GM21423 (cell line): ENCODE data around the gene MAPK12.

Source experiments
- ATAC-seq: cut with Tn5 transposase; IDR thresholded peaks from one replicate; pipeline ENCODE4 v1.9.1; 2021; ENCODE audit warnings: mild to moderate bottlenecking, moderate library complexity; ENCODE audit not compliant: unreplicated experiment

The MAPK12 gene

DNA sequence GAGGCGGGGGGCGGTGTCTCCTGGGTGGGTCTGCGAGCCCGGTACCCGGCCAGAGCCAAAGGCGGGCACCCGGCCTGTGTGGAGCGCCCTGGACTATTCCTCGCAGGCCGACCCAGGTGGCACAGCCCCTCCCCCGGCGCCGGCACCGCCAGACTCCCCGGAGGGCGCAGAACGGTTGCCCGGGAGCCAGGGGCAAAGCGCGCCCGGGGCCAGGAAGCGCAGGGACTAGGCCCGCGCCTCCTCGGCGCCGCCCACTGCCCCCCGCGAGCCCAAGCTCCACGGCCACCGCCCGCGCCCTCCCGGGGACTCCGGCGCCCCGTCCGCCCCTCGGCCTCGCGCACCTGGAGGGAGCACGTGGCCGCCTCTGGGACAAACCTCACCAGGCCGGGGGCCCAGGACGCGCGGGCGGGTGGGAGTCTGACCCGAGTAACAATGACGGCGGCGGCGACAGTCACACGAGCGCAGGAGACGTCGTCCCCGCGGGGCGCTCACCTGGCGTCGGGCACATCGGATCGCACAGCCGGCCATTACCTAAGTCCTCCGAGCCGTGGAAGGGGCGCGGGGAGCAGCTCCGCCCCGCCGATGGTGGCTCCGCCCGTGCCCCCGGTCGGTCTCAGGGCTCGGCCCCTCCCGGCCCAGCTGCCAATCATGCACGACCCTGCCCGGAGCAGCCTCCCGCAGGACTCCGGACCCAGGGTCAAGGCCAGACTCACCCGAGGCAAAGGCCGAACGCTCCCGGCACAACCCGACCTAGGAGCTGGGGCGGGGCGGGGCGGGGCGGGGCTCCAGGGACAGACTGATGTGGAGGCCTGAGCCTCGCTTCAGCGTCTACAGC, 38.5 kb upstream of the MAPK12 start:
- no peak for ATAC-seq

DNA sequence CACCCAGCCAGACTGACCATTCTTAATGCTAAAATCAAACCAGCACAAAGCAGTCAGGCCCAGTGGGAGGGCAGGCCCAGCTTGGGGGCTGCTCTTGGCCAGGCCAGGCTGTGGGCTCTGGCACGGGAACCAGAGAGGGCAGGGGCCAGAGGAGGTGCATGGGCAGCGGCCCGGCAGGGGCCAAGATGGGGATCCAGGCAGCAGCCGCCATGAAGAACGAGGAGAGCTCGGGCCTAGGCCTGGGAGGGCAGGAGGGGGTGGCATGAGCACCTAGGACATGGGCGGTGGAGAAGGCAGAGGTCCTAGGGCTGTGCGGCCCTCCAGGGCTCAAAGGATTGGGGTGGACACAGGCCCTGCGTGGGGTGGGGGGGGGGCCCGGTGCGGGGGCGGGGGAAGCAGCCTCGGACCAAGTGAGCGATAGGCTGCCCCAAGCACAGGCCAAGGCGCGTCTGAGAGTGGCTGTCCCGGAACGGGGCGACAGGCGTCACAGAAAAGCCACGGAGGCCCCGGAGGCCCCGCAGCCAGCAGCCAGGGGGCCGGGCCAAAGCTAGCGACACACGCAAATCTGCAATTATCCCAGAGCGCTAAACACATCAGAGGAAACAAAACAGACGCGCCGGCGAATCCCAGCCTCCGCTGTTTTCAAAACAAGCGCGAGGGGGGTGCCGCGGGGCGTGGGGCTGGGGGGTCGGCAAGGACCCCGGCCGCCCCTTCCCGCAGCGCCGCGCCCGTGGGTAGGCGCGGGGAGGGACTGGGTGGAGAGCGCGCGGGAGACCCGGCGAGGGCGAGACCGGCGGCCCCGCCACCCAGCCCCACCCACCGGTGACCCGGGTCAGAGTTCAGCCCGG, 37.7 kb upstream of the MAPK12 start:
- no peak for ATAC-seq

DNA sequence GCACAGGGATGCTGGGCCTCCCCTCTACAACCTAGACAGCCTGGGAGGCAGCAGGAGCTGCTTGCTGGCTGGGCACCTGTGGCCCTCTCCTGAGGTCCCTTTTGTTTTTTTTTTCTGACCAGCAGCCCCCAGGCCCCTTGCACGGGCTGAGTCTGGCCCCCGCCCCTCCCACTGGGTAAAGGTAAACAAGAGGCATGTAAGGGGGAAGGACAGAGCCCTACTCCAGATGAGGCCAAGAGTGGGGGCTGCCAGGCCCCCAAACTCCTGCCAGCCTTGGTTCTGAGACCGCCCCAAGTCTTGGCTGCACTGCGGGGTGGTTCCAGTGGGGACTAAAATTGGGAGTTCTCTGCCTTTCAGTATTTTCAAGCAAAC, 36.8 kb upstream of the MAPK12 start:
- no peak for ATAC-seq

DNA sequence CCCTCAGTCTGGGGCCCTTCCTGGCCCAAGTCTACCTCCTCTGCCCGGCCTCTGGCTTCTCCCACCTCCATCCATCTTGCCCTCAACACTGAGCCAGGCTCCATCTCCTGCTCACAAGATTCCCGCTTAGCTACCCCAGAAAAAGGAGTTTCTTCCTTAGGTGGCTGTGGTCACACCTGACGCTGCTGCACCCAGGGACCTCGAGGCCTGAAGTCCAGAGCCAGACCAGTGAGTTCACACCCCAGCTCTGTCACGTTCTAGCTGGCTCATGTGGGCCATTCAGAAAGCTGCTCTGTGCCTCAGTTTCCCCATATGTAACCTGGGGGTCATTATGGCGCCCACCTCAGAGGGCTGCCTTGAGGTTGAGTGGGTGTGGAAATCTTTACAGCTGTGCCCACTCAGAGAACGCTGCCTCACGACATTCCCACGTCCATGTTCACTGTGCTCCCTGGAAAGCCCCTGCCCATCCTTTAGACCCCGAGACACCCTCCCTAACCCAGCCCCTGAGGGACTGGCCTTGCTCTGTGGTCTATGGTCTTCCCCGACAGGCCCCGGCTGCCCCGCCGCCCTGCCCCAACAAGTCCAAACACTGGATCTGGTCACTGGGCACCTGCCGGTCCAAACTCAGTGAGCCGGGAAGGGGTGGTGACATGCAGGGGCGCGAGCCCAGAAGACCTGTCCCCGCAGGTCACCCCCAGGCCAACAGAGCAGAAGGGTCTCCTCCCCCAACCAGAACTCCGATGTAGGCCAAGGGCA, 36.2 kb upstream of the MAPK12 start:
- ATAC-seq, result no peak

DNA sequence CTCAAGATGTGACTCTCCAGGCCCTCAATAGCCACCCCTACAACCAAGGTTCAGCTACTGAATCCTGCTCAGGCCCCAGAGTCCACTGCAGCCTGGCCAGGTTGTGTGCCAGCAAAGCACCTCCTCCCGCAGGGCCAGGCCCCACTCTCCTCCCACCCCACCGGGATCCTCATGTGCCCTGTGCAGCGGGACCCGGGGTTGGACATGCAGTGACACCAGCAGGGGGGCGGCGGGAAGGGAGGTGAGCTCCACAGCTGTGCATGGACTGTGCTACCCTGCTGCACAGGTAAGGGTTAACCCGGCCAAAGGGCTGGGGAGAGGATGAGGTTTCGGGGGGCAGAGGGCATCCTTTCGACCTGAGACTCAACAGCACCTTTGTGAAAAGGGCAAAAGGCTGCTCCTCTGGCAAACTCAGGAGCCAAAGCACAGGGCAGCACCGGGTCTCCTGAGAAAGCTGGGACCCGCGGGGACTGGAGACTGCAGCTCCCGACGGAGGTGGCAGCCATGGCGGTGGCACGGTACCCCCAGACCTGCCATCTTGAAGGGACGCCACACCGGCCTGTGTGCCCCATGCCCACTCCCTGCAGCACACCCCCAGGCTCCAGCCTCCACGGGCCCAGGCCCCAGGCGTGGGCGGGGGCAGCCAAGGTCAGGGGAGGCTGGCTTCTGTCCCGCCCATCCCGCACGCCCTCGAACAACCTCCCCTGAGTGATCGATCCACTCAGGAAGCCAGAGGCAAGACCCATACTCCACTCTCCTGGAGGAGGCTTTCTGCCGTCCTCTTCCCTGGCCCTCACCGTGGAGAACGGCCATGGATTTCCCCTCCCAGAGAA, 35.4 kb upstream of the MAPK12 start:
- no peak for ATAC-seq

DNA sequence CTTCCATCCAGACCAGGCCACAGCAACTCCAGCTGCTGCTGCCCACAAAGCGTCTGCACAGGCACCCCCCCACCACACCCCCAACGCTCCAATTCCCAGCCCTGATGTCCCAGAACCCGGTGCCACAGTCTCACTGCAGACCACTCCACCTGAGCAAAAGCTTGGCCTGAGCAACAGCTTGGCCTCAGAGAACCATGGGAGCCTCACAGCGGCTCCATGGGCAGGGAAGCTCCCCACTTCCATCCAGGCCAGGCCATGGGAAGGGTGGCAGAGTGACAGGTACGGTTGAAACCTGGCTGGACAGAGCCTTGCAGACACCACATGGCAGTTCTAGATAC, 32.8 kb upstream of the MAPK12 start:
- no peak for ATAC-seq

DNA sequence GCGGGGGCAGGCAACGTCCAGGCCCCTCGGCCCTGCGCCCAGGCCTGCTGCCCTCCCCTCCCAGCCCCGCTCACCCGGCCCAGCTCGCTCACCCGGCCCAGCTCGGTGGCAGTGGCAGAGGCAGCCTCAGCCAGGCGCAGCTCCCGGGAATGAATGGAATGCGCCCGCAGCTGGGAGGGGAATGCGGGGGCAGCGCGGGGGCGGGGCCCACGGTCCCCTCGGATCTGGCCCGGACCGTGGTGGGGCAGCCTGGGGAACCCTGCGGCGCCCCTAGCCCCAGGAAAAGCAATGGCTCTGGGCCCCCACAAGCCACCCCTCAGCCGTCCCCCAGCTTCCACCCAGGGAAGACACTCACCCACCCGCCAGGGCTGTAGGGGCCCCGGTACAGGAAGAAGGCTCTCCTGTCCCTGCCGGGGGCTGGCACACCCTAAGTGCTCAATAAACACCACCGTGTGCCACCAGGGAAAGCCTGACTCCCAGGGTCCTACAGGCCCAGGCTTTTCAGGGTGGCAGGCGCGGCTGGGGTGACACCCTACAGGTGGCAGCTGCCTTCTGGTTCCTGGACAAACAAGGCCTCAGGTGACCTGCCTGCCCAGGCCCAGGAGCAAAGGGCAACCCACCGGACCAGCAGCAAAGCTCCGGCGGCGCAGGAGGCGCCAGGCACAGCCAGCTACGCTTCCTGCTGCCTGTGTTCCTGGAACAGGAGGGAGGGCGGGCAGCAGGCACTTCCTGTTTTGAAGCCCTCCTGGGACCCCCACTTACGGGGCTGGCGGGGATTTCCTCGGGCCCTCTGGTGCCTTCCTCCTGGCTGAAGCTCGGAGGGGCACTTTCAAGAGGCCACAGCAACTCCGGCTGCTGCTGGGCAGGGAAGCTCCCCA, 32.2 kb upstream of the MAPK12 start:
- ATAC-seq, result no peak

DNA sequence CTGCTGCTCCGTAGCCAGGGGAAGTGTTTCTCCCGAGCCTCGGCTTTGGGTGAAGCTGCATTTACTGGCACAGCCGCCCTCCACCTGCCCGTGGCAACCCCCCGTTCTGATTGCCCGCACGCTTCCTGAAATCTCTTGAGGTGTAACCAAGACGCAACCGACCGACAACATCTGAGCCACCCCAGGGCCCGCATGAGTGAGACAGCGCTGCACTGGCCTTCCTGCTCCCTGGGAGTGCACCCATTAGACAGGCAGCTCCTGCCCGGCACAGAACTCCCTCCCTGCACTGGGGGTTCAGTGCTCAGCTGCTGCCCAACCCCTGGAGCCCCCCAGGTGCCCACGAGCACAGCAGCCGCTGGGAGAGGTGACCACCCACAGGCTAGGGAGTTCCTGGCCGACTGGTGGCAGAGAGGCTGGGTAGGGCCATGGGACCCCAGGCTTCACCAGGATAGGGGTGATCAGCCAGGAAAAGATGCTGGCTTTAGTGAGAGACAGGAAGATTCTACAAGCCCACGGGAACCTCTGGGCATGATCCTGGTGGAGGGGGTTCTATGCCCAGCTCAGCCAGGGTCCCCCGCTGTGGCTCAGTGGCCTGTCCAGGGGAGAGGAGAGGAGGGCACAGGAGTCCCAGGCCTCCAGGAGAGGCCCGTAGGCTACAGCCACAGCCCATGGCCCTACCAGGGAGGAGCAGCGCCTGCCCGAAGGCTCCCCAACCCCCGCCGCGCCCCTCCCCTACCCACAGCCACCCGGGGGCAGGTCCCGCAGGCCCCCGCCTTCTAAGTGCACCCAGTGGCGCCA, 31.4 kb upstream of the MAPK12 start:
- ATAC-seq, result no peak

DNA sequence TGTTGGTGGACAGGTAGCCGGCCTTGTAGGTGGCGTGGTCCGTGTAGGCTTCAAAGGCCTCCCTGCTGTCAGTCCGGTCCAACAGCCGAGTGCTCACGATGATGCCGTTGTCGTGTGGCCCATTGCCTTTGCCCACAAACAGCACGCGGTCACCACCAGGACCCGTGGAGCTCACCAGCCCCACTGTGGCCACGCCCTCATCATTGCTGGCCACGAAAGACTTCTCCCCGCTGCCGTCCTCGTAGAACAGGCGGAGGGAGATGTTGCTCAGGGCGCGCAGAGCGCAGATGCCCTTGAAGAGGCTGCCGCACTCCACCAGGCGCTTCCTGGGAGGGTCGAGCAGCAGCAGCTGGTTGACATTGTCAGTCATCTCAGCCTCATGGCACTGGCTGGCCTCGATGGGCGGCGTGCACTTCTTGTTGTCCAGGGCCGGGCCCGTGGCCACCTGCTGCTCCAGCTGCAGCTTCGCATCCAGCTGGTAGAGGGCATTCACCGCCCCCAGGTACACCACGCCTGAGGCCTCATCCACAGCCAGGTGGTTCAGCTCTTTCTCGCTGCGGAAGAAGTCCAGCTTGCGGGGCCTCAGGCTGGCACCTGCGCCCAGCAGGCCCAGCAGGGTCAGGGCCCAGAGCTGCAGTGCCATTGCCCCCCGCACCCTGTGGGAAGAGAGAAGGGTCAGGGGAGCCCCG, 28.6 kb upstream of the MAPK12 start:
- ATAC-seq, result no peak

DNA sequence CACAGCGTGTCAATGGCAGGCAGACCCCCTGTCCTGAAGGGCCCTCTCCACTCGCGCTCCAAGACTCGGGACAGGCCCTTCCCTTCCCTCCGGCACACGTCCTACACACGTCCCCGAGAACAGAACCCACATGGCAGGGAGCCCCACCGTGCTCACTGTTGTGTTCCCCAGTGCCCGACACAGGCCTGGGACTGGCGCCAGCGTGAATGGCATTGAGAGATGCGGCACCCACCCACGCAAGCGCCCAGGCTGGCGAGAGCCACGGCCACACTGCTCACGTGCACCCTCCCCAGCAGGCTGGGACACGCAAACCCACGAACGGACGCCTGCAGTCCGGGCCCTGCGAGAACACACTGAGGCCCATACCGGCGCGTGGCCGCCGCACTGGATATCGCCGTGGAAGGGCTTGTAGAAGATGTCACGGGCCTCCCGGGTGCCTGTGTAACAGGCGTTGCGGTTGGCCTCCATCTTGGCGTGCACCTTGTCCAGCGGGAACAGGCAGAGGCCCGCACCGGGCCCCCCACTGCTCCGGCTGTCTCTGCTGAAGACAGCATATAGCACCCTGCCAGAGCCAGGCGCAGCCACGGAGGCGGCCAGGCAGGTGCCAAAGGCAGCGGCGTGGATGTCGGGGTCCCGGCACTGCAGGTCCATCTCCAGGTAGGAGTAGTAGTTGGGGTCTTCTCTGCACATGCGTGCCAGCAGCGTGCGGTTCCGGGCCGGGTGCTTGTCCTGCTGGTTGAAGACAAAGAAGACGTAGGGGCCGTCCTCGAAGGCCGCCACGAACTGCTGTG, 27.9 kb upstream of the MAPK12 start:
- no peak for ATAC-seq

DNA sequence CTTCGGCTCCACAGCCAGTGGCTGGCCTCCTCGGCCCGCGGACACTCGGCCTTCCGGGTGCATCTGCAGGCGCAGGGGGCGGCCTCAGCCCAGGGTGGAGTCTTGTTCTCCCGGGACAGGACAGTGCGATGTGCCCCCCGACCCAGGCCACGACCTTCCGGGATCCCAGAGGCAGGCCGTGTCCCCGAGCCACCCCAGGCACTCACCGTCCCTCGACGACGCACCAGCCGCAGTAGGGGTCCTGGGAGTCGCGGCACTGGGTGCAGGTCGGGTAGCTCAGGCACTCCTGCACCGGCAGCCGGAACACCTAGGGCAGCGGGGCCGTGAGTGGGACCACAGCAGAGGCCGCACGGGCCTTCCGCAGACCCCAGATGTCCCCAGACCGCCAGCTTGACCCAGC, 26.2 kb upstream of the MAPK12 start:
- ATAC-seq, result no peak

DNA sequence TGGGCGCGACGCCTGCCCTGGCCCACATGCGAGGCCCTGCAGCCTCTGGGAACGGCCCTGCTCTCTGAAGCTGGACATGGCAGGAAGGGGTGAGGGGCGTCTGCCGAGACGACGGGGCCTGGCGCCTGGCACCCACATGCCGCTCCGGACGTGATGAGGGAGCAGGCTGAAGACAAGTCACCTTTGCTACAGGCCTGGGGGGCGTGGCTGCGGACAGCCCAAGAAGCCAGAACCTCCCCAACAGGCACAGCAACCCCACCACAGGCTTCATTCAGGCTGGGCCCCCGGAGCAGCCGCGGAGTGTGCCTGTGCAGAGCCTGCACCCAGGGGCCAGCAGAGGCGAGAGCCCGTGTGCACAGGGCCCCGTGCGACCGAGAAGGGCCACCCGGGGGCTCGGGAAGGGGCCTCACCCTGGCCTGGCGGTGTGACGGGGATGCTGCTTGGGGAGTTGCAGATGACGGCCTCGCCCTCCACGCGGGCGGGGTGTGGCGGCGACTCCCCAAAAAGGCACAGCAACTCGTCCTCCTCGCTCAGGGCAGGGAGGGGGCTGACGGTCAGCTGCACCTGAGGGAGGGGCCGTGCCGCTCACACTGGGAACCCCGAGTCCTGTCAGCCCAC, 25.3 kb upstream of the MAPK12 start:
- ATAC-seq, result no peak

DNA sequence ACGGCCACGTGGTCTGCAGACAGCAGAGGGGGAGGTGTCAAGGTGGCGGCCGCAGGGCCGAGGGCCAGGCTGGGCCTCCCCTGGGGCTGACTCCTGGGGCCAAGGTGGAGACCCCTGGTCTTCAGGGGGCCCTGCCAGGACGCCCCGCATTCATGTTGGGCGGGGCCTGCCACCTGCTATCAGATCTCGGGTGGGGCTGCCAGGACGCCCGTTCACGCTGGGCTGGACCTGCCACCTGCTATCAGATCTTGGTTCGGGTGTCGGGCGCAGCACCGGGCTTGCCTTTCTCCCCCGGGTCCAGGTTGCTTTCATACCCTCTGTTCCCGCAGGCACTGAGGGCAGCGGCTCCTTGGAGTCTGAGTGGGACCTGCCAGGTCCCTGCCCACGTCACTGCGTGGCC, 24.8 kb upstream of the MAPK12 start:
- ATAC-seq, result no peak

DNA sequence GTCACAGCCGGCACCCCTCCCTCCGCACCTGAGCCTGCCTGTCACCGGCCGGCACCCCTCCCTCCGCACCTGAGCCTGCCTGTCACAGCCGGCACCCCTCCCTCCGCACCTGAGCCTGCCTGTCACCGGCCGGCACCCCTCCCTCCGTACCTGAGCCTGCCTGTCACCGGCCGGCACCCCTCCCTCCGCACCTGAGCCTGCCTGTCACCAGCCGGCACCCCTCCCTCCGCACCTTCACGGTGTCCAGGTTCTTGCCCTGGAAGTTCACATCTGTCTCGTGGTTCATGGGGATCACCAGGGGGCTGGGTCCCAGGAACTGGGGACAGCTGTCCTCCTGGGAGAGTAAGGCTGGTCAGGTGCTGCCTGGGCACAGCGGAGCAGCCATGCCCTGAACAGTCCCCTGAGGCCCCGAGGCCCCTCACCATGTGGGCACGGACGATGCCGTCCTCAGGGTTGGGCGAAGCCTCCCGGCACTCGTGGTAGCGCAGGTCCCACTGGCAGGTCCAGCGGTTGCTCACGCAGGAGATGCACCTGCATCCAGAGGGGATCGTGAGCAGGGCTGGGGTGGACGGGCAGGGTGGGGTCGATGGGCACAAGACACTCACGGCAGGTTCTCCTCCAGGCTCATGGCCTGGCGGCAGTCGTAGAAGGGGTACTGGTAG, 24.2 kb upstream of the MAPK12 start:
- ATAC-seq, result no peak

DNA sequence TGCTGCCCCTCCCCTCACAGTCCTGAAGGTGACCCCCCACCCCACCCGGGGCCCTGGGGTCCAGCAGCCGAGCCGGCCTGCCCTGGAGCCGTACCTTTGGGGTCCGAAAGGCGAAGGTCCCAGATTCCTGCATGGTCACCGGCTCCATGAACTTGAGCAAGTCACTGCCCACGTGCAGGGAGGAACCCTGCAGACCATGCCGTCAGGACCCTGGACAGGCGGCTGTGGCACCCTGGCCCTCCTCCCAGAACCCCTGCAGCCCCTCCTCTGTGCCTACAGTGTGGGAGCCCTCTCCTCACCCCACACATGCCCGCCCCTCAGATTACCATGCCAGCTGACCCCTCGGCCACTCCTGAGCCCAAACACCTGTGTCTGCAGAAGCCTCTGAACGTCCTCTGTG, 23.0 kb upstream of the MAPK12 start:
- no peak for ATAC-seq

DNA sequence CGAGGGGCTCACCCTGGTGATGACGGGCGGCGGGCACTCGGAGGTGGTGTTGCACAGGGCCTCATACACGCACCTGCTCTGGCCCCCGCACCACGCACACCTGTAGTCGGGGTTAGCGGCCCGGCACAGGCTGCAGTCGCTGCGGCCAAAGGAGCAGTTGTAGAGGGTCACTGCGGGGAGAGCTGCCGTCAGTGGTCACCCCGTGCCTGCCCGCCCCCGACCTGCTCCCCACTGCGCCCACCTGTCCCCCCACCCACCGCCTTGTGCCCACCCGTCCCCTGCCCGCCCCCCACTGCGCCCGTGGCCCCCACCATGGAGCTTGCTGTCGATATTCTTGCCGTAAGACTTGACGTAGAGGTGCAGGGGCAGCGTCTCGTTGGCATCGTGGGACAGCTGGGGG, 22.3 kb upstream of the MAPK12 start:
- ATAC-seq, result no peak
